ENCODE results near the gene TSHZ3. TPM values are rescaled to one million over a fixed set of nuclear protein-coding genes. Genes with fewer than 3 reads are reported as not detected.

The TSHZ3 gene
- total RNA-seq, 1 experiment from 2014 or later: 3.2 TPM

- Histone ChIP-seq H2AFZ (ENCODE audit: low read length) (no peak overlapping the region), H3K4me1 (ENCODE audit: insufficient read depth, low read length) (peaks cover 9% of the 10 kb centered on the region; the same call in 1 of the 2 replicates), H3K27me3 (ENCODE audit: insufficient read depth, low read length) (no peaks in the 10 kb centered on the region), H2BK5ac (ENCODE audit: insufficient read length, low read length) (no peak overlapping the region), H3K18ac (ENCODE audit: insufficient read length, low read depth, low read length) (no peak overlapping the region), H3K9me3 (ENCODE audit: control insufficient read depth, low read depth, low read length) (no peaks in the 10 kb centered on the region), H3T11ph (ENCODE audit: low read length) (no peak overlapping the region), H3K14ac (ENCODE audit: insufficient read depth, low read length) (no peak overlapping the region), H2BK120ac (ENCODE audit: low read depth, low read length, poor library complexity, severe bottlenecking) (no peak overlapping the region), H3K23me2 (ENCODE audit: insufficient read length, low read depth, low read length, poor library complexity, severe bottlenecking) (no peaks in the 10 kb centered on the region), H3K79me2 (ENCODE audit: insufficient read depth, low read length) (peaks cover 7% of the 10 kb centered on the region; the same call in 1 of the 2 replicates), H2AK5ac (ENCODE audit: insufficient read length, low read length) (no peak overlapping the region), H3K27ac (ENCODE audit: insufficient read length, low read depth, low read length) (no peak overlapping the region), H3K56ac (ENCODE audit: insufficient read length, low read depth, low read length) (no peak overlapping the region), H4K20me1 (ENCODE audit: control insufficient read depth, insufficient read depth, insufficient read length) (no peaks in the 10 kb centered on the region), H4K91ac (ENCODE audit: insufficient read length, low read depth, low read length) (no peak overlapping the region), H3K79me1 (ENCODE audit: insufficient read depth, low read depth, low read length, poor library complexity, severe bottlenecking) (no peaks in the 10 kb centered on the region), H4K5ac (ENCODE audit: insufficient read length, low read depth, low read length) (no peak overlapping the region), H3K9ac (ENCODE audit: extremely low read depth, insufficient read length, low read length) (no peak overlapping the region), H4K8ac (replicated peaks; ENCODE audit: insufficient read length, low read depth, low read length) (no peak overlapping the region), H2BK20ac (ENCODE audit: low read depth, low read length, poor library complexity, severe bottlenecking) (no peak overlapping the region), H2BK15ac (ENCODE audit: low read depth, low read length) (no peak overlapping the region), H3K4me2 (ENCODE audit: insufficient read depth, insufficient read length, low read length) (no peak overlapping the region), H2BK12ac (ENCODE audit: insufficient read length, low read depth, low read length) (no peak overlapping the region), H3K4ac (ENCODE audit: low read depth, low read length) (no peak overlapping the region), H3K23ac (ENCODE audit: insufficient read length, low read depth, low read length) (no peak overlapping the region)
- Mint-ChIP-seq H3K4me3 (no peak overlapping the region; a peak in 1 of 5 replicates), H3K27me3 (ENCODE audit: low read depth) (no peaks in the 10 kb centered on the region), H3K9me3 (no peaks in the 10 kb centered on the region; a peak in 1 of 5 replicates), H3K36me3 (ENCODE audit: insufficient read depth in 1 of 3, low read depth in 3 of 3) (no peaks in the 10 kb centered on the region), H3K4me1 (peaks cover 51 to 52% of the 10 kb centered on the region in 2 experiments), H3K27ac (no peak overlapping the region)
- DNase-seq: no peak
- TF ChIP-seq CTCF (conservative IDR thresholded peaks at IDR 0.05): no peak
- no CpG with 5 or more reads among the region's 7 CpGs for WGBS (ENCODE audit: extremely low coverage, insufficient read length, low lambda C conversion rate)
Measured at GRCh38 chr19:31337008-31337914, 12.0 kb downstream of the TSHZ3 start.
